Measurements from ENCODE around the gene TUBB8B.
"Not testable (repeated sequence)": the region's sequence is repeated elsewhere in the genome, so short reads cannot be mapped to it uniquely, and the experiment has no call there.

Gene TUBB8B

DNA sequence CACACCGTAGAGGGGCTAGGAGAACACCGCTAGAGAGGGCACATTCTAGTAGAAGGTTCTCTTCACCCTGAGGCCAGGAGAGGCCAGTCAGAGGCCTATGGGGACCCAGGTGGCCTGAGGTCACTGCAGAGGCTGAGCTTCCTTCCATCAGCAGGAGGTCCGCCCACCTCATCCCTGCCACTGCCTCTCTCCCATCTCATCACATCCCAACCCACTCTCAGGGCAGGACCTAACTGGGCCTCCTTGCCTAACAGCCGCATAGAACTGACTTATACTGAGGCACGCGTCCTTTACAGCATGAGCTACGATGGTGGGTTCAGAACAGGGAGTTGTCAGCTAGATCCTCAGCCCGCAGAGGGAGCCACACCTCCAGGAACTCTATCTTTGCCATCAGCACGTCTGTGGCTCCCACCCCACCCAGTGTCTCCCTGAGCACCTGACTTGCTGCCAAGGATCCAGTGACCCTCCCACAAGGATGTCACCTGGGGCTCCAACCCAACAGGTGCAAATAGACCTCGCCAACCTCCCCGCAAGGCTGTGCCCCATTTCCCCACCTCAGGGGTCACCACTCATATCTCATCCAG is 33.3 kb upstream of the TUBB8B start:
- not testable (repeated sequence) for H3K27me3 ChIP-seq (ENCODE audit: control insufficient read depth, insufficient read depth, low read length); H3K4me1 ChIP-seq (ENCODE audit: control insufficient read depth, insufficient read depth, low read length); H3K9me3 ChIP-seq (ENCODE audit: control insufficient read depth, insufficient read depth, low read length); H3K4me3 ChIP-seq (ENCODE audit: low read length); H3K36me3 ChIP-seq (ENCODE audit: control insufficient read depth, insufficient read depth, low read length); H3K27ac ChIP-seq (ENCODE audit: low read length); DNase-seq (ENCODE audit: low read depth, low spot score)
- WGBS (ENCODE audit: insufficient coverage, insufficient read length): no CpG with 5 or more reads among the region's 11 CpGs

DNA sequence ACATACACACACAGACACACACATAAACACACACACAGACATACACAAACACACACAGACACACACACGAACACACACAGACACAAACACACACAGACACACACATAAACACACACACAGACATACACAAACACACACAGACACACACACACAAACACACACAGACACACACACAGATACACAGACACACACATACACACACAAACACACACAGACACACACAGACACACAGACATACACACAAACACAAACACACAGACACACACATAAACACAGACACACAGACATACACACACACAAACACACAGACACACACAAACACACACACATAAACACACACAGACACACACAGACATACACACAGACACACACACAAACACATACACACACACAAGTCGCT is 31.5 kb upstream of the TUBB8B start:
- not testable (repeated sequence) for H3K27me3 ChIP-seq (ENCODE audit: control insufficient read depth, insufficient read depth, low read length); H3K36me3 ChIP-seq (ENCODE audit: control insufficient read depth, insufficient read depth, low read length); DNase-seq (ENCODE audit: low read depth, low spot score); H3K4me3 ChIP-seq (ENCODE audit: low read length); H3K27ac ChIP-seq (ENCODE audit: low read length); H3K4me1 ChIP-seq (ENCODE audit: control insufficient read depth, insufficient read depth, low read length); H3K9me3 ChIP-seq (ENCODE audit: control insufficient read depth, insufficient read depth, low read length)
- WGBS (ENCODE audit: insufficient coverage, insufficient read length): no CpG with 5 or more reads among the region's 2 CpGs

DNA sequence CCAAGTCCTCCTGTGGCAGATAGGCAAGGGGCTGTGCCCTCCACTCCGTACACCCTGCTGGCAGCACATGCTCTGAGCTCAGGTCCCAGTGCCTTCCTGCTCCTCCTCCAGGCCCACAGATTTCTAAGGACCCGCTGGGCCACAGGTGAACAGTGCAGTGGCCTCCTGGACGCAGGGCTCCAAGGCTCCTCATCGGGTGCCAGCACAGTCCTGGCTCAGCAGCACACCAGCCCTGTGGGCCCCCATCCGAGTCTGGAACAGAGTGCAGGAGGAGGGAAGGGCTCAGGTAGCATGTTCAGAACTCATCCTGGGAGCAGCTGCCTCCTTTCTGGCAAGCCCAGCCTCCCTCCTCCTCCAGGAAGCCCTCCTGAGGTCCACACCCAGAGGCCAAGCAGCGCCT is 30.8 kb upstream of the TUBB8B start:
- not testable (repeated sequence) for H3K4me1 ChIP-seq (ENCODE audit: control insufficient read depth, insufficient read depth, low read length); H3K9me3 ChIP-seq (ENCODE audit: control insufficient read depth, insufficient read depth, low read length); DNase-seq (ENCODE audit: low read depth, low spot score); H3K4me3 ChIP-seq (ENCODE audit: low read length); H3K27me3 ChIP-seq (ENCODE audit: control insufficient read depth, insufficient read depth, low read length); H3K27ac ChIP-seq (ENCODE audit: low read length); H3K36me3 ChIP-seq (ENCODE audit: control insufficient read depth, insufficient read depth, low read length)
- no CpG with 5 or more reads among the region's 6 CpGs for WGBS (ENCODE audit: insufficient coverage, insufficient read length)

DNA sequence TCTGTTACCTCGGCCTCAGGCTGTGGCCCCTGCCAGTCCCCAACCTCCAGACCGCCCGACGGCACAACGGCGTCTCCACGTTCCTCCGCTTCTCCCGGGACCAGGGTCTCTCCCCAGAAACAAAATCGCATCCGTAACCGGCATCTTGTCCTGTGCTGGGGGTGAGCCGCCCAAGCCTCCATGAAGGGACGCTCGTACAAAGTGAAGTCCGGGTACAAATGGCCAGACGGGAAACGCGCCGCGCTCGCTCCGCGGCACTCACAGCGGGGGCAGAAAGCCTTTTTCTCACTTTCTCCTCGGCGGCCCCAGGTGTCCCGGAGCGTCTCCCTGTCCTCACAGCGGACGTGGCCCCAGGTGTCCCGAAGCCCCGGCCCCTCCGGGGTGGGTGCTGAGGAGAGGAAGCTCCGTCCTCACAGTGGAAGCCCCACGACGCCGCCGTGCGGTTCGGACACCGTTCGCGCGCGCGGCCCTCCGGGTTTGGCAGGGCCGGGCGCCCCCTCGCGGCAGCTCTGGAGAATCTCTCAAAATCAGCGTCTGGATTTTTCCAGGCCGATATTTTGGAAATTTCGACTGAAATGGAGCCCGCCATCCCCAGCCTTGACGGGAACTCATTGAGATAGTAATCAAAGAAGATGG is 26.2 kb upstream of the TUBB8B start:
- not testable (repeated sequence) for H3K9me3 ChIP-seq (ENCODE audit: control insufficient read depth, insufficient read depth, low read length); H3K4me3 ChIP-seq (ENCODE audit: low read length); H3K27me3 ChIP-seq (ENCODE audit: control insufficient read depth, insufficient read depth, low read length); DNase-seq (ENCODE audit: low read depth, low spot score); H3K27ac ChIP-seq (ENCODE audit: low read length); H3K4me1 ChIP-seq (ENCODE audit: control insufficient read depth, insufficient read depth, low read length); H3K36me3 ChIP-seq (ENCODE audit: control insufficient read depth, insufficient read depth, low read length)
- WGBS (ENCODE audit: insufficient coverage, insufficient read length): no CpG with 5 or more reads among the region's 57 CpGs

GRCh38 chr18:73181-73777 is 23.9 kb upstream of the TUBB8B start:
- H3K4me1 ChIP-seq (ENCODE audit: control insufficient read depth, insufficient read depth, low read length); H3K4me3 ChIP-seq (ENCODE audit: low read length); H3K9me3 ChIP-seq (ENCODE audit: control insufficient read depth, insufficient read depth, low read length); H3K27me3 ChIP-seq (ENCODE audit: control insufficient read depth, insufficient read depth, low read length); H3K36me3 ChIP-seq (ENCODE audit: control insufficient read depth, insufficient read depth, low read length); DNase-seq (ENCODE audit: low read depth, low spot score); H3K27ac ChIP-seq (ENCODE audit: low read length): not testable (repeated sequence)
- WGBS (ENCODE audit: insufficient coverage, insufficient read length): no CpG with 5 or more reads among the region's 48 CpGs

DNA sequence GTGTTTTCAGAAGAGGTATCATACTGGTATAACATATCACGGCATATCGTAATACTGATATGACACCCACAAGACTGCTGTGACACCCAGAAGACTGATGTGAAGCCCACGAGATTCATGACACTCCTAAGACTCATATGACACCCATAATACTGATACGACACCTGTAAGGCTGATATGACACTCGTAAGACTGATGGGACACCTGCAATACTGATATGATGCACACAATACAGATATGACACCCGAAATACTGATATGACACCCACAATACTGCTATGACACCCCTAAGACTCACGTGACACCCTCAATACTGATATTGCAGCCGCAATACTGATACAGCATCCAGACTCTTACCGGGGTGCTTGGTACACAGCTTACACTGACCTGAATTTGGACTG is 18.3 kb upstream of the TUBB8B start:
- DNase-seq (ENCODE audit: low read depth, low spot score); H3K27ac ChIP-seq (ENCODE audit: low read length); H3K9me3 ChIP-seq (ENCODE audit: control insufficient read depth, insufficient read depth, low read length); H3K4me3 ChIP-seq (ENCODE audit: low read length); H3K27me3 ChIP-seq (ENCODE audit: control insufficient read depth, insufficient read depth, low read length); H3K4me1 ChIP-seq (ENCODE audit: control insufficient read depth, insufficient read depth, low read length); H3K36me3 ChIP-seq (ENCODE audit: control insufficient read depth, insufficient read depth, low read length): not testable (repeated sequence)
- WGBS (ENCODE audit: insufficient coverage, insufficient read length): no CpG with 5 or more reads among the region's 9 CpGs

GRCh38 chr18:64279-64678 is 14.9 kb upstream of the TUBB8B start:
- not testable (repeated sequence) for DNase-seq (ENCODE audit: low read depth, low spot score); H3K36me3 ChIP-seq (ENCODE audit: control insufficient read depth, insufficient read depth, low read length); H3K27me3 ChIP-seq (ENCODE audit: control insufficient read depth, insufficient read depth, low read length); H3K4me3 ChIP-seq (ENCODE audit: low read length); H3K27ac ChIP-seq (ENCODE audit: low read length); H3K9me3 ChIP-seq (ENCODE audit: control insufficient read depth, insufficient read depth, low read length); H3K4me1 ChIP-seq (ENCODE audit: control insufficient read depth, insufficient read depth, low read length)
- no CpG with 5 or more reads among the region's 5 CpGs for WGBS (ENCODE audit: insufficient coverage, insufficient read length)

DNA sequence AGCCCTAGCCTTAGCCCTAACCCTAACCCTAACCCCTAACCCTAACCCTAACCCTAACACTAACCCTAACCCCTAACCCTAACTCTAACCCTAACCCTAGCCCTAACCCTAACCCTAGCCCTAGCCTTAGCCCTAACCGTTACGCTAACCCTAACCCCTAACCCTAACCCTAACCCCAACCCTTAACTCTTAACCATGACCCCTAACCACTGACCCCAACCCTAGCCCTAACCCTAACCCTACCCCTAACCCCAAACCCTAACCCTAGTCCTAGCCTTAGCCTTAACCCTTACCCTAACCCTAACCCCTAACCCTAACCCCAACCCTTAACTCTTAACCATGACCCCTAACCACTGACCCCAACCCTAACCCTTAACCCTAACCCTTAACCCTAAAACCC is 14.2 kb upstream of the TUBB8B start:
- not testable (repeated sequence) for DNase-seq (ENCODE audit: low read depth, low spot score); H3K27ac ChIP-seq (ENCODE audit: low read length); H3K4me1 ChIP-seq (ENCODE audit: control insufficient read depth, insufficient read depth, low read length); H3K9me3 ChIP-seq (ENCODE audit: control insufficient read depth, insufficient read depth, low read length); H3K27me3 ChIP-seq (ENCODE audit: control insufficient read depth, insufficient read depth, low read length); H3K36me3 ChIP-seq (ENCODE audit: control insufficient read depth, insufficient read depth, low read length); H3K4me3 ChIP-seq (ENCODE audit: low read length)
- 100% methylated on average over 2 of the region's 2 CpGs for WGBS (ENCODE audit: insufficient coverage, insufficient read length)

DNA sequence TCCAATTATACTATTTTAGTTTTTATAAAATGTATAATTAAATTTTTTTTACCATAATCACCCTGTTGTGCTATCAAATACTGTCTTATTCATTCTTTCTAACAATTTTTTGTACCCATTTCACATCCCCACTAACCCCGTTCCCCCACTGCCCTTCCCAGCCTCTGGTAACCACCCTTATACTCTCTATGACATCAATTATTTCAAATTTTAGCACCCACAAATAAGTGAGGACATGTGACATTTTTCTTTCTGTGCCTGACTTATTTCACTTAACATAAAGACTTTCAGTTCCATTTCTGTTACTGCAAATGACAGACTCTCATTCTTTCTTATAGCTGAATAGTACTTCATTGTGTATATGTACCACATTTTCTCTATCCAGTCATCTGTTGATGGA is 5.0 kb upstream of the TUBB8B start:
- not testable (repeated sequence) for H3K27me3 ChIP-seq (ENCODE audit: control insufficient read depth, insufficient read depth, low read length); H3K4me3 ChIP-seq (ENCODE audit: low read length); H3K36me3 ChIP-seq (ENCODE audit: control insufficient read depth, insufficient read depth, low read length); DNase-seq (ENCODE audit: low read depth, low spot score); H3K9me3 ChIP-seq (ENCODE audit: control insufficient read depth, insufficient read depth, low read length); H3K4me1 ChIP-seq (ENCODE audit: control insufficient read depth, insufficient read depth, low read length); H3K27ac ChIP-seq (ENCODE audit: low read length)
- no CpG with 5 or more reads among the region's 1 CpG for WGBS (ENCODE audit: insufficient coverage, insufficient read length)

DNA sequence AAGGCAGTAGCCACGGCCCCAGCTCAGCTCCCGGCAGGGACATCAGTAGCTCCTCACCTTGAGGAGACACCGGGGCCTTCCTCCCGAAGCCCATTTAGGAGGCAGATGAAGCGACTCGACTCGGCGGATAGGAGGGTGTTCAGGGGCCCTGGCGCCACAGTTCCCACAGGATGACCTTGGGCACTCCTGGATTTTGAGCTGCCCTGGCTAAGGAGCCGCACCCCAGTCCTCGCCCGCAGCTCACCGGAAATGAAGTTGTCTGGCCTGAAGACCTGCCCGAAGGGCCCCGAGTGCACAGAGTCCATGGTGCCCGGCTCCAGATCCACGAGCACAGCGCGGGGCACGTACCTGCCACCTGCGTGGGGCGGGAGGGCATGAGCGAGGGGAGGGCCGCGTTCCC is 719 bp downstream of the TUBB8B start:
- not testable (repeated sequence) for H3K9me3 ChIP-seq (ENCODE audit: control insufficient read depth, insufficient read depth, low read length); H3K27me3 ChIP-seq (ENCODE audit: control insufficient read depth, insufficient read depth, low read length); H3K27ac ChIP-seq (ENCODE audit: low read length); DNase-seq (ENCODE audit: low read depth, low spot score); H3K4me3 ChIP-seq (ENCODE audit: low read length); H3K4me1 ChIP-seq (ENCODE audit: control insufficient read depth, insufficient read depth, low read length); H3K36me3 ChIP-seq (ENCODE audit: control insufficient read depth, insufficient read depth, low read length)
- no CpG with 5 or more reads among the region's 25 CpGs for WGBS (ENCODE audit: insufficient coverage, insufficient read length)

DNA sequence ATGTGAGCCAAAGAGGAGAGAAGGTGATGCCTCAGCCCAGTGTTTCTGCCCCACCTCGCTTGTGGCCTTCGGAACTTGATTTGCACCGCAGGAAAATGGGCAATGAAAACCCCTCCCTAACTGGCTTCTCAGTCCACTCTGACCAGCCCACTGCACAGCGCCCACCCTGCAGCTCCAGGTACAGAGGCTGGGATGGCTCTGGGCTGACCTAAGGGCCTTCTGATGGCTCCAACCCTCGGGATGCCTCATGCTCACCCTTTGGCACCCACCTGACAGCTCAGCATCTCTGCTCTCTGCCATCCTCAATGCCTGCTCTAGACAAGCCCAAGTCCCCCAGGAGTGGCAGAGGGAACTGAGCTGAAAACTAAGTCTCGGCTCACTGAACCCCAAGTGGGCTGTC is 36.2 kb downstream of the TUBB8B start:
- not testable (repeated sequence) for H3K9me3 ChIP-seq (ENCODE audit: control insufficient read depth, insufficient read depth, low read length); H3K27ac ChIP-seq (ENCODE audit: low read length); H3K27me3 ChIP-seq (ENCODE audit: control insufficient read depth, insufficient read depth, low read length); H3K4me1 ChIP-seq (ENCODE audit: control insufficient read depth, insufficient read depth, low read length); H3K4me3 ChIP-seq (ENCODE audit: low read length); DNase-seq (ENCODE audit: low read depth, low spot score); H3K36me3 ChIP-seq (ENCODE audit: control insufficient read depth, insufficient read depth, low read length)
- no CpG with 5 or more reads among the region's 6 CpGs for WGBS (ENCODE audit: insufficient coverage, insufficient read length)
